Progenitor cell of endocrine pancreas (in vitro differentiated cells): ENCODE results near the gene KCTD8. TPM values are rescaled to one million over a fixed set of nuclear protein-coding genes. Genes with fewer than 3 reads are reported as not detected.
A peak's percentile ranks its signal among the peaks of the same experiment; 100 is the strongest.

Source experiments
- DNase-seq: peaks from one replicate; pipeline ENCODE4 v3.0.0; 2021; ENCODE audit warnings: low spot score; ENCODE audit not compliant: unreplicated experiment
- H3K27ac Mint-ChIP-seq: 2 replicates; pipeline ENCODE4 v1.8.0; 2021; ENCODE audit warnings: mild to moderate bottlenecking, moderate library complexity, mixed read lengths
- H3K27me3 Mint-ChIP-seq: 2 replicates; pipeline ENCODE4 v1.8.0; 2021; ENCODE audit warnings: mixed read lengths
- H3K36me3 Mint-ChIP-seq: 2 replicates; pipeline ENCODE4 v1.8.0; 2022; ENCODE audit warnings: mixed read lengths; ENCODE audit not compliant: insufficient read depth
- H3K4me1 Mint-ChIP-seq: 2 replicates; pipeline ENCODE4 v1.8.0; 2021; ENCODE audit warnings: low read depth, mixed read lengths
- H3K4me3 Mint-ChIP-seq: 2 replicates; pipeline ENCODE4 v1.8.0; 2021; ENCODE audit warnings: low read depth, mild to moderate bottlenecking, moderate library complexity, mixed read lengths
- H3K9me3 Mint-ChIP-seq: 2 replicates; pipeline ENCODE4 v1.8.0; 2021; ENCODE audit warnings: low read depth, mixed read lengths
- total RNA-seq: library from RNA; stranded (reverse); gene quantifications from 2 replicates; pipeline ENCODE4 v1.2.1, GENCODE V29; 2021
- TF ChIP-seq, protein P1 (sequence below): fragments of 200-600 bp; sonication (generic); IDR thresholded peaks from one replicate; pipeline ENCODE4 v1.5.0; 2021; ENCODE audit warnings: antibody characterized with exemption, mild to moderate bottlenecking; ENCODE audit not compliant: unreplicated experiment

The KCTD8 gene
- total RNA-seq, 1 donor from 2014 or later: 1.3 TPM

DNA sequence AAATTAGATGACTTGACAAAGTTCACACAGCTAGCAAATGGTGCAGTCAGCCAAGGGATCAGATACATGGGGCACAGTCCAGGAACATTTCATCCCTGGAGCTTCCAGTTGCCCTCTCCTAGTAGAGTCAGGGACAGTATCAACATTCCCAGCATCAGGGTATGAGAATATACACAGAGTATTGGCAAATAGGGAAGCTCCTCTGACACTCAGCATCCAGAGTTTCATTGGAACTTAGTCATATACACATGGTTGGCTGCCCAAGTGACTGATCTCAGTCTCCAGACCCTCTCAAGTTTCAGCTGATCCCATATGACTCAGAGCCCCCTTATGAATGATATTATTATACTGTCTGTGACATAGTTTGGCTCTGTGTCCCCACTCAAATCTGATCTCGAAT lies 13.7 kb upstream of the KCTD8 start:
- H3K36me3 Mint-ChIP-seq: no peaks in the 10 kb centered on the region
- H3K27me3 Mint-ChIP-seq: peaks cover 4% of the 10 kb centered on the region
- no peak overlapping the region for H3K27ac Mint-ChIP-seq
- no peak for DNase-seq
- TF ChIP-seq, protein P1, sequence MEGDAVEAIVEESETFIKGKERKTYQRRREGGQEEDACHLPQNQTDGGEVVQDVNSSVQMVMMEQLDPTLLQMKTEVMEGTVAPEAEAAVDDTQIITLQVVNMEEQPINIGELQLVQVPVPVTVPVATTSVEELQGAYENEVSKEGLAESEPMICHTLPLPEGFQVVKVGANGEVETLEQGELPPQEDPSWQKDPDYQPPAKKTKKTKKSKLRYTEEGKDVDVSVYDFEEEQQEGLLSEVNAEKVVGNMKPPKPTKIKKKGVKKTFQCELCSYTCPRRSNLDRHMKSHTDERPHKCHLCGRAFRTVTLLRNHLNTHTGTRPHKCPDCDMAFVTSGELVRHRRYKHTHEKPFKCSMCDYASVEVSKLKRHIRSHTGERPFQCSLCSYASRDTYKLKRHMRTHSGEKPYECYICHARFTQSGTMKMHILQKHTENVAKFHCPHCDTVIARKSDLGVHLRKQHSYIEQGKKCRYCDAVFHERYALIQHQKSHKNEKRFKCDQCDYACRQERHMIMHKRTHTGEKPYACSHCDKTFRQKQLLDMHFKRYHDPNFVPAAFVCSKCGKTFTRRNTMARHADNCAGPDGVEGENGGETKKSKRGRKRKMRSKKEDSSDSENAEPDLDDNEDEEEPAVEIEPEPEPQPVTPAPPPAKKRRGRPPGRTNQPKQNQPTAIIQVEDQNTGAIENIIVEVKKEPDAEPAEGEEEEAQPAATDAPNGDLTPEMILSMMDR: no peak
- no peak overlapping the region for H3K4me3 Mint-ChIP-seq
- no peaks in the 10 kb centered on the region for H3K4me1 Mint-ChIP-seq
- H3K9me3 Mint-ChIP-seq: peaks cover 6% of the 10 kb centered on the region

DNA sequence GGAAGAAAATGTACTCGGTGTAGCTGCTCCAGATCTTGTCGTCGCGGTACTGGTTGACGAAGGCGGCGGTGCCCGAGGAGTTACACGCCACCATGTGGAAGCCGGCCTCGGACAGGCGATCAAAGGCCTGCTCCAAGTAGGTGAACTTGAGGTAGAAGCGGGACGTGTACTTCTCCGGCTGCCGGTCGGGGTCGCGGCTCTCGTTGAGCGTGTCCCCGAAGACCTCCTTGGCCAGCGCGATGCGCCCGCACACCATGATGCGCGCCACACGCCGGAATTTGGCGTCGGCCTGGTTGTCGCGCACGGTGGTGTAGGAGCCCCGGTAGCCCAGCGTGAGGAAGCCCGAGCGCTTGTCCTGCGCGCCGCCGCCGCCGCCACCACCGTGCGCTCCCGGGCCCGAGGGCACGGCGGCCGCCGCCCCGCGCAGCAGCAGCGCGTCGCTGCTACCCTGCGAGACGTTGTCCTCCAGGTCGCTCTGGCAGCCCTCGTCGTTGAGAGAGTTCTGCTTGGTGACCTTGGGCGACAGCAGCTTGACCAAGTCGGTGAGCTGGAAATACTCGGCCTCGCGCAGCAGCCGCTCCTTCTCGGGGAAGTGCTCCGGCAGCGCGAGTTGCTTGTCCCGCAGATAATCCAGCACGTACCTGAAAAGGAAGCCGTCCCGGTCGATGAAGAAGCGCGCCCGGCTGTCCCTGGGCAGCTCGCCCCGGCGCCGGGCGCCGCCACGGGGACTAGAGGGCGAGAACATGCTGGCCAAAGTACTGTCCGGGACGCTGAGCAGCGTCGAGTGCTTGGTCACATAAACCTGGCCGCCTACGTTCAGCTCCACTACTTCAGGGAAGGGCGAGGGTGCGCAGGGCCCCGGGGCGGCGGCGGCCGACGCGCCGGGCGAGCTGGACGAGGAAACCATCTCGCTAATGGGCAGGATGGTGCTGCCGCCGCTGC lies 775 bp downstream of the KCTD8 start:
- Mint-ChIP-seq H3K9me3 (no peaks in the 10 kb centered on the region), H3K4me1 (peaks cover 17% of the 10 kb centered on the region), H3K4me3 (peak overlapping the region; percentile 74), H3K27me3 (peaks cover 59% of the 10 kb centered on the region), H3K36me3 (no peaks in the 10 kb centered on the region), H3K27ac (peak overlapping the region; percentile 93)
- TF ChIP-seq, protein P1: peak; percentile 6
- DNase-seq: peak; percentile 39

DNA sequence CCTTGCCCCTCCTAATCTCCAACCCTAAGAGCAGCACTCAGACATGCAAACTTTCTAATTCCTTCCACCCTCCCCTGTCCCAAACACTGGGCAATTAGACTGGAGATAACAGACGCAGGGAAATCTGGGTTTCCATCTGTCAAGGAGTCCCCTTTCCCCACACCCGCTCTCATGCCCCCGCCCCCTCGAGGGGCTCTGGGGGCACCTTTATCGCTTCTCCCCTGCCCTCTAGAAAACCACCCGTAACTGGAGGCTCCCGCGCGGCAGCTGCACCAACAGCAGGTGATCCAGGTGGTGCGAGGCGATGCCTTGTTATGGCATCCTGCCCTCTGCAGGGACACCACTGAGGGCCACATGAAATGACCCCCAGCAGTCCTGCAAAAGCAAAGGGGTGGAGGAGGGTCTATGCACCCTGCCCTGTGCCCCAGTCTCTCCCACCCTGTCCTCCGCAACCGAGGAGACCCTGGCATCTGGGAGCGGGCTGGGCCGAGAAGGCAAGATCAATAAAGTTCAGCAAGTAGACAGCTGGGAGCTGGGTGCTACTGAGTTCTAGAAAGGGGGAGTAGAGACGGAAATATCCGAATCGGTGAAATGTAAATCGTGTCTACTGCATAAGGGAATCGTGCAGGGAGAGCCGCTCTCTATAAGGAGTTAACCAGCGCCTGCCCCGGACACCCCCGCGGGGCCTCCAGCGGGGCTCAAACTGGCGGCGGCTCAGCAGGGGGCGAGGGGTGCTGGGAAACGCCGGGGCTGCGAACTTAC lies 1.6 kb downstream of the KCTD8 start:
- H3K36me3 Mint-ChIP-seq: no peaks in the 10 kb centered on the region
- H3K4me3 Mint-ChIP-seq: peak overlapping the region; percentile 74
- peaks cover 17% of the 10 kb centered on the region for H3K4me1 Mint-ChIP-seq
- H3K27ac Mint-ChIP-seq: peak overlapping the region; percentile 93
- TF ChIP-seq, protein P1: no peak
- peaks cover 58% of the 10 kb centered on the region for H3K27me3 Mint-ChIP-seq
- peak; percentile 12 for DNase-seq
- no peaks in the 10 kb centered on the region for H3K9me3 Mint-ChIP-seq

DNA sequence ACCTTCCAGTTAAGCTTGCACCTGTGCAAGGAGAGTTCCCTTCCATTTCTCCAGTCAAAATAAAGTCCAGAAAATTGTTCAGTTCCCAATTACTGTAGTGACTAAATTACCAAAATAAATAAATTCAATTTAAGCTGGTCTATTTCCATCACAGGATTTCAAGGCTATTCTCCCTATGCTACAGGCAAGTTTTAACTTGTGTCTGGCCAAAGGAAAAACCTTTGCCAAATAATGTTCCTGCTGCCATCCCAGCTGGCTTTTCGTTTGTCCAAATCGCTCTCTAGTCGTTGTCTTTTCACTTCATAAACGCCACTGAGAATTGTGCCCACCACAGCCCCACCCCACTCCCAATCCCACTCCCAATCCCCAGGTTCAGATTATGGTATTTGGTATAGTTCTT lies 2.4 kb downstream of the KCTD8 start:
- Mint-ChIP-seq H3K4me3 (peak overlapping the region; percentile 74), H3K36me3 (no peaks in the 10 kb centered on the region), H3K27ac (peak overlapping the region; percentile 93), H3K27me3 (peaks cover 50% of the 10 kb centered on the region), H3K4me1 (peaks cover 17% of the 10 kb centered on the region), H3K9me3 (no peaks in the 10 kb centered on the region)
- TF ChIP-seq, protein P1: no peak
- DNase-seq: no peak

DNA sequence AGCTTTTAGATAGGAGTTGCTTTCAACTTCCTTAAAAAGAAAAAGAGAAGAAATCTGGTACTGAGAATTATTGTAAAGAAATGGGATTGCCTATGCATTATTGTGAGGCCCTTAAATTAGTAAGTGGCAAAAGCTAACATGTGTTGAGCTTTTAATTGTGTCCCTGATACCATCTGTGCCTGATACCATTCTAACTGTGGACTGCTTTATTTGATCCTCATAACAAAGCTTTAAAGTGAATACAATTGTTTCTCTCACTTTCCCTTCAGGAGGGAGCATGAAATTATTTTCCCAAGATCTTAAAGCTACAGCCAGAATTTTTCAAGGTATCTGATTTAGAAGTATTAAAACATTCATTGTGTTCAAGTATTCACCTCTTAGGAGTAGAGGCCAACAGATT lies 9.9 kb downstream of the KCTD8 start:
- Mint-ChIP-seq H3K27me3 (peaks cover 7% of the 10 kb centered on the region), H3K4me1 (no peaks in the 10 kb centered on the region)

More for the DNA sequence above, 9.9 kb downstream of the KCTD8 start:
- no peak overlapping the region for H3K4me3 Mint-ChIP-seq
- no peaks in the 10 kb centered on the region for H3K9me3 Mint-ChIP-seq
- H3K27ac Mint-ChIP-seq: no peak overlapping the region
- no peaks in the 10 kb centered on the region for H3K36me3 Mint-ChIP-seq
- TF ChIP-seq, protein P1: no peak
- DNase-seq: no peak
